GM10248 (cell line): ENCODE data around the gene FPGS.
"Not testable (repeated sequence)": the region's sequence is repeated elsewhere in the genome, so short reads cannot be mapped to it uniquely, and the experiment has no call there.

Experiments
- CTCF ChIA-PET: fragments of 300-600 bp; sonication (Branson Sonifier 250); formaldehyde crosslinking; extraction: SDS; loops from one replicate; lab custom pipeline; 2021; ENCODE audit warnings: antibody characterized with exemption; lab: Yijun Ruan, JAX
- POLR2A ChIA-PET: fragments of 350-650 bp; sonication (Branson Sonifier 250); formaldehyde crosslinking; extraction: SDS; loops from one replicate; lab custom pipeline; 2020; ENCODE audit warnings: antibody characterized with exemption; lab: Yijun Ruan, JAX
- DNase-seq: peaks from one replicate; pipeline ENCODE4 v3.0.0; 2012; ENCODE audit errors: extremely low spot score
- CTCF ChIP-seq: IDR thresholded peaks from 2 replicates; pipeline ENCODE4 v1.5.1; 2012; ENCODE audit warnings: mild to moderate bottlenecking, low read depth; ENCODE audit errors: extremely low read depth, missing control alignments, control extremely low read depth

The FPGS gene

GRCh38 chr9:127780126-127780885 lies 22.4 kb upstream of the FPGS start:
- ChIA-PET CTCF (interaction anchor here (1.0 to 10.6 kb wide), 5 partner anchors 13 to 255 kb away, joined by 3 to 62 read pairs (median 6); partner anchors contain the start of gene TOR2A), POLR2A (no interaction called here)
- TF ChIP-seq CTCF: no peak
- DNase-seq: no peak

DNA sequence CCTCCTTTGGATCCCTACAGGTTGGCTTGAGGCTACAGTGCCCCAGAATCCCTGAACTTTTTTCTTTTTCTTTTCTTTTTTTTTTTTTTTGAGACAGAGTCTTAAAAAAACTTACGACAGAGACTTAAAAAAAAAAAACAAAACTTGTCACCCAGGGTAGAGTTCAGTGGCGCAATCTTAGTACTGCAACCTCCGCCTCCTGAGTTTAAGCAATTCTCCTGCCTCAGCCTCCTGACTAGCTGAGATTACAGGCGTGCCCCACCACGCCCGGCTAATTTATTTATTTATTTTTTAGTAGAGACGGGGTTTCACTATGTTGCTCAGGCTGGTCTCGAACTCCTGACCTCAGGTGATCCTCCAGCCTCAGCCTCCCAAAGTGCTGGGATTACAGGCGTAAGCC lies 21.8 kb upstream of the FPGS start:
- DNase-seq, POLR2A ChIA-PET: not testable (repeated sequence)
- CTCF ChIA-PET: interaction anchor here (1.0 to 10.6 kb wide), 2 partner anchors 12 to 46 kb away, joined by 4 to 62 read pairs; partner anchors contain the start of gene TOR2A

DNA sequence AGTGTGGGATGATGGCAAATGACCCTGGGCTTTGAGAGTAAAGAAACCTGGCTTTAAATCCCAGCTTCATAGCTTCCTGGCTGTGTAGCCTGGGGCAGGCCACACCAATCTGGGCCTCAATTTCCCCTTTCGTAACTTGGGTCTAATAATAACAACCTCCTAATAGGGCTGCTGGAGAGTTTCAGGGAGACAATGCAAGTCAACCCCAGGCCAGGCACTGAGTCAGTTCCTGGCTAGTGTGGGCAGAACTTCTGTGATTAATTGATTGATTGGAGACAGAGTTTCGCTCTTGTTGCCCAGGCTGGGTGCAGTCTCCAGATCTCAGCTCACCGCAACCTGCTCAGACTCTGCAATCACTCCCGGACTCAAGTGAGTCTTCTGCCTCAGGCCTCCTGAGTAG lies 20.9 kb upstream of the FPGS start:
- ChIA-PET POLR2A (interaction anchor here (0.5 to 0.6 kb wide), 2 partner anchors 136 to 980 kb away, joined by 3 read pairs; no protein-coding TSS in a partner anchor), CTCF (interaction anchor here (1.3 to 10.6 kb wide), 5 partner anchors 11 to 47 kb away, joined by 3 to 62 read pairs (median 14); partner anchors contain the start of gene TOR2A)
- no peak for DNase-seq
- no peak for TF ChIP-seq CTCF

DNA sequence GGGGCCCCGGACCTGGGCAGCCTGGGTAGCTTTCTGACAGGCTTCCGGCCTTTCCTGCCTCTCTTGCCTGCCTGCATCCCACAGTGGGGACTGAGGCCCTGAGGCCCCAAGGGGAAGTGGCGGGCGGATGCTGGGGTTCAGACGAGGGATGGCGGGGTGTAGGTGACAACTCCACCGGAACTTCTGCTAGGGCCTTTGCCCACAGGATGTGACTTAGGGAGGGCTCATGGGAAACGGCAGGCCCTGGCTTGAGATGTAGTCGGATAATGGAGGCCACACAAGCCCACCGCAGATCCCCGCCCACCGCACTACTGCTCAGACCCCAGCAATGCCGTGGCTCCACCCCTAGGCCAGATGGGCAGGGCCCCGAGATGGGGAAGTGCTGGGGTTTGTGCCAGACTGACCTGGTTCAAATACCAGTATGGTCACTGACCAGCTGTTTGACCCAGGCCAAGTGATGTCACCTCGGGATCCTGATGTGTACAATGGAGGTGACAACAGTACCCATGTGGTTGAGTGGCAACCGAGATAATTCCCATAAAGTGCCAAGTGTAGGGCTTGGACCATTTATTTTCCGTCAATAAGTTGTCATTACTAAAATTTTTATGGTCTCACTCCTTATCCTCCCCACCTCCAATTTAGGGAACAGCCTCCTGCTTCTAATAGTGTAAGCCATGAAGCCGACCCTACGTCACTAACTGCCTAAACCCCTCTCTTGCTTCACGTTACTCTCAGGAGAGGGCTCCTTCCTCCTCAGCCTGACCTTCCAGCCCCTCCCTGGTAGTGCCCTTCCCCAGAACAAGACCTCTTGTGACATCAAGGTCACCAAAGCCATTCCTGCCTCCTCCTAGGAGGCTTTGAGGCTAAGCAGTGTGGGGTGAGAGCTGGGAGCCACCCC lies 19.3 kb upstream of the FPGS start:
- POLR2A ChIA-PET: no interaction called here
- TF ChIP-seq CTCF: no peak
- CTCF ChIA-PET: interaction anchor here (0.8 to 10.6 kb wide), 16 partner anchors 8 to 266 kb away, joined by 3 to 62 read pairs (median 5); partner anchors contain the start of gene TOR2A
- DNase-seq: no peak

DNA sequence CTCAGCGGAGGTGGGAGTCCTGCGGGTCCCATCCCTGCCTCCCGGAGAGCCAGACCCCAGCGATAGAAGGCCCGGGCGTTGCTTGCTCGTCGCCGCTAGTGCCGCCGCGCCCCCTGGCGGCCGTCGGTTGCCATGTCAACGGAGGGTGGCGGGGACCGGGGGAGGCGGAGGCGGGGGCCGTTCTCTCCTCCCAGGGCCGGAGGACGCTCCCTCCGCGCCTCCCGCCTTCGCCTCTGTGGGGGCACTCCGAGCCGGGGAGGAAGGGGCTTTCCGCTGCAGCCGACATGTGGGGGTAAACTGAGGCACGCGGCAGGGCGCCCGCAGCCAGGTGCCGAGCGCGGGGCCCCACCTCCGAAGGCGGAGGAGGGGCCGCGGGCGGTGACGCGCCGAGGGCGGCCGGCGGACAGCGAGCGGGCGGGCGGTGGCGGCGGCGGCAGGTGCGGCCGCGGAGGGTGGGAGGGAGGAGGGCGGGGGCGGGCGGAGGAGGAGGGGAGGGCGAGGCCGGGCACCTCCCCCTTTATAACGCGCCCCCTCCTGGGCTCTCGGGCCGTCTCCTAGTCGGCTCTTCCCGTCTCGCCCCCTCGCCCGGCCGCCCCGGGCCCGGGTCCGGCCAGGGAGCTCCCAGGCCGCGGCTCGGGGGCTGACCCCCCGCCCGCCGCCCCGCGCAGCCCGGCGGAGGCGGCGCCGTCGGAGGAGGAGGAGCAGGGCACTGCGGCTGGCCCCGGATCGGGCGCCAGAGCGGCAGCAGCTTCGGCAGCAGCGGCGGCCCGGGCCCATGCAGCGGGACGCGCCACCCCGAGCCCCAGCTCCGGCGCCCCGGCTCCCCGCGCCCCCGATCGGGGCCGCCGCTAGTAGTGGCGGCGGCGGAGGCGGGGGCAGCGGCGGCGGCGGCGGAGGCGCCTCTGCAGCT lies 17.4 kb upstream of the FPGS start:
- DNase-seq: peak; percentile 88
- peak; percentile 75 for TF ChIP-seq CTCF
- POLR2A ChIA-PET: interaction anchor here (0.7 to 1.5 kb wide), 5 partner anchors 9 to 132 kb away, joined by 3 to 6 read pairs (median 3); no protein-coding TSS in a partner anchor
- CTCF ChIA-PET: interaction anchor here (0.6 to 10.6 kb wide), 30 partner anchors 8 to 264 kb away, joined by 3 to 62 read pairs (median 4); partner anchors contain the start of gene TOR2A
